ENCODE data around the gene KRTAP10-9. TPM values are rescaled to one million over a fixed set of nuclear protein-coding genes. Genes with fewer than 3 reads are reported as not detected.
"Not testable (repeated sequence)": the region's sequence is repeated elsewhere in the genome, so short reads cannot be mapped to it uniquely, and the experiment has no call there.

Gene KRTAP10-9, protein sequence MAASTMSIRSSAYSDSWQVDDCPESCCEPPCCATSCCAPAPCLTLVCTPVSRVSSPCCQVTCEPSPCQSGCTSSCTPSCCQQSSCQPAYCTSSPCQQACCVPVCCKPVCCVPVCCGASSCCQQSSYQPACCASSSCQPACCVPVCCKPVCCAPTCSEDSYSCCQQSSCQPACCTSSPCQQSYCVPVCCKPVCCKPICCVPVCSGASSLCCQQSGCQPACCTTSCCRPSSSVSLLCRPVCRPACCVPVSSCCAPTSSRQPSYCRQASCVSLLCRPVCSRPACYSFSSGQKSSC
- not detected for total RNA-seq

DNA sequence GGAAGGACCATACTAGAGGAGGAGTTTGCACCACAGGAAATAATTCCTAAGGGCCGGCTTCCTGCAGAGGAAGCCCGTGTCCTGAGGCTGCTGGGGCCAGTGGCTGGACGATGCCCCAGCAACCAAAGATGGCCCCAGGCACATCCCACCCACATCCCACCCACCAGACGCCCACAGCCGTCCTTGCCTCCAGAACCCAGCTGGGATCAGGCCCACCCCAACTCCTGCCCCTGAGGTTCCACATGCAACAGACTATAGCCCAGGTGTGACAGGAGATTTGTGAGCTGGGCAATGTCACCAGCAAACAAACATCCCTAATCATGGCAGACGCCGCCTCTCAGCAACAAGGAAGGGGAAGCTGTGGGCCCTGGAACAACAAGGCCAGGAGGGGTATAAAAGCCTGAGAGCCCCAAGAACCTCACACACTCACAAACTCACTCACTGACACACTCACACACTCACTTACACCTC, at the start of gene KRTAP10-9:
TSS of gene KRTAP10-9 (plus strand) at position 421 of the 471 bp plus-strand sequence. CDS start 79 bp downstream, outside the sequence.
- no peak within 1 kb of the TSS for H3K27ac Mint-ChIP-seq
- no peak within 1 kb of the TSS for H3K4me3 Mint-ChIP-seq
- peaks cover 35% of the 10 kb centered on the region for H3K9me3 Mint-ChIP-seq
- peaks cover 20% of the 10 kb centered on the region for H3K4me1 Mint-ChIP-seq
- H3K27me3 Mint-ChIP-seq = no peaks in the 10 kb centered on the region
- no peak for ATAC-seq (replicated peaks)
- no peaks in the 10 kb centered on the region for H3K36me3 Mint-ChIP-seq (ENCODE audit: low read depth)

DNA sequence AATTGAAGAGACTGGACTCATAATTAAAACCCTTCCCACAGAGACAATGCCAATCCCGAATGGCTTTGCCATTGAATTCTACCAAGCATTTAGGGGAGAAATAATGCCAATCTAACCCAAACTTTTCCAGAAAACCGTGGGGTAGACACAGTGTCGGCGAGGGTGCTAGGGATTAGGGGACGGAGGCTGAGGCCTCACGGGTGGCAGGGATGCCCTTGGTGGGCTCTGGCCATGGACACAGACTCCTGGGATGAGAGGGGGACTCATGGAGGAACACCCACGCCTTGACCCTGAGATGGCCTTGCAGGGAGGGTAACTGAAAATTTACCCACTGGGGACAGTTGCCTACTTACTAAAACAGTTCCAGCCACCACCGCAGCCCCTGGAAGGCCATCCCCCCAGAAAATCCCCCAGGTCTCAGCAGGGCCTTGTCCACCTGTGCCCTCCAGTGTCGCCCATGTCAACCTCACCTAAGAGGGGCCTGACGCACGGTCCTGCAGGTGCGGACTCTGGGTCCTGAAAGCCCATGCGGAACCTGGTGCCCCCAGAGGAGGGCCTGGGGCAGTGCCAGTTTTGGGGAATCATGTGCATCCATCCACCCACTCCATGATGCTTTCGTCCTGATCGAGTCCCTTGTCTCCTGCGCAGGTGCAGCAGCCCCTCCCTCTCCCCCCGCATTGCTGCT, 48.4 kb upstream of the KRTAP10-9 start:
- Mint-ChIP-seq H3K4me3 (no peak overlapping the region), H3K27me3 (no peaks in the 10 kb centered on the region), H3K4me1 (no peaks in the 10 kb centered on the region), H3K9me3 (peaks cover 17% of the 10 kb centered on the region), H3K36me3 (ENCODE audit: low read depth) (no peaks in the 10 kb centered on the region), H3K27ac (no peak overlapping the region)
- no peak for ATAC-seq (replicated peaks)

DNA sequence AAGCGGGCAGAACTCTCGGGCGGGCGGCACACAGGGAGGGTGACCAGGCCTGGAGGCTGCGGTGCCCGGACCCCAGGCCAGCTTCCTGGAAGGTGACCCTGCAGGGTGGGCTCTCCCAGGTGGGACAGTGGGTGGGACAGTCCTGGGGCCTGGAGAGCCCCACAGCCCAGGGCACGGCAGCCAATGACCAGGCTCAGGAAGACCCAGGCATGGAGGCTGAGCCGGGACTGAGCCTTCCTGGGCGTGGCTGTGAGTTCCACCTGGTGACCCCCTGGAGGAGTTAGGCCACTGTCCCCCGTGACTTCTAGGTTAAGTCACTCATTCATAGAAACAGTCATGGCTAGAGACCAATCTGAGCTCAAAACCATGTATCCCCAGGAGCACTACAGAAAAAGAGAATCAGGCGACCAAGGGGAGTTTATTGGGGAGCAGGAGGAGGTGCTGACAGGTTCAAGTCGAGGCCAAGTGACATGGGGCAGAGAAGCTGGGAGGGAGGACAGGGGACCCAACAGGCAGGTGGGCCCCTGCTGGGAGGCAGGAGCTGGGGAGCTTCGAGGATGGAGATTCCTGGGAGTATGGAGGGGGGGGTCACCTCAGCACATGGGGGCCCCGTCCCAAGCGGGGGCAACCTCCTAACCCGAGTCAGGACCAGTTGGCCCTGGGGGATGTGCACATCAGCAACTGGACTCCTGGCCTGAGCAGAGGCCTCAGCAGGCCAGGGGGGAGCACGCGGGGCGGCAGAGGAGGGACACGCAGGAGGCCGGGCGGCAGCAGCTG, 47.6 kb upstream of the KRTAP10-9 start:
- Mint-ChIP-seq H3K27ac (no peak overlapping the region), H3K36me3 (ENCODE audit: low read depth) (no peaks in the 10 kb centered on the region), H3K4me3 (no peak overlapping the region), H3K27me3 (no peaks in the 10 kb centered on the region), H3K4me1 (no peaks in the 10 kb centered on the region), H3K9me3 (peaks cover 17% of the 10 kb centered on the region)
- ATAC-seq (replicated peaks) = no peak

DNA sequence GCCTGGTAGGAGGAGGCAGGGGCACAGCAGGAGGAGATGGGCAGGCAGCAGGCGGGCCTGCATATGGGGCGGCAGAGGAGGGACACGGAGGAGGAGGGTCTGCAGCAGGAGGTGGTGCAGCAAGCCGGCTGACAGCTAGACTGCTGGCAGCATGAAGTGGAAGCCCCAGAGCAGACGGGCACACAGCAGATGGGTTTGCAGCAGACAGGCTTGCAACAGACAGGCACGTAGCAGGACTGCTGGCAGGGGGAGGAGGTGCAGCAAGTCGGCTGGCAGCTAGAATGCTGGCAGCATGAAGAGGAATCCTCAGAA, 47.1 kb upstream of the KRTAP10-9 start:
- Mint-ChIP-seq H3K27me3 (no peaks in the 10 kb centered on the region), H3K36me3 (ENCODE audit: low read depth) (no peaks in the 10 kb centered on the region), H3K9me3 (peaks cover 17% of the 10 kb centered on the region), H3K4me1 (no peaks in the 10 kb centered on the region), H3K4me3 (no peak overlapping the region), H3K27ac (no peak overlapping the region)
- ATAC-seq (replicated peaks) = no peak

DNA sequence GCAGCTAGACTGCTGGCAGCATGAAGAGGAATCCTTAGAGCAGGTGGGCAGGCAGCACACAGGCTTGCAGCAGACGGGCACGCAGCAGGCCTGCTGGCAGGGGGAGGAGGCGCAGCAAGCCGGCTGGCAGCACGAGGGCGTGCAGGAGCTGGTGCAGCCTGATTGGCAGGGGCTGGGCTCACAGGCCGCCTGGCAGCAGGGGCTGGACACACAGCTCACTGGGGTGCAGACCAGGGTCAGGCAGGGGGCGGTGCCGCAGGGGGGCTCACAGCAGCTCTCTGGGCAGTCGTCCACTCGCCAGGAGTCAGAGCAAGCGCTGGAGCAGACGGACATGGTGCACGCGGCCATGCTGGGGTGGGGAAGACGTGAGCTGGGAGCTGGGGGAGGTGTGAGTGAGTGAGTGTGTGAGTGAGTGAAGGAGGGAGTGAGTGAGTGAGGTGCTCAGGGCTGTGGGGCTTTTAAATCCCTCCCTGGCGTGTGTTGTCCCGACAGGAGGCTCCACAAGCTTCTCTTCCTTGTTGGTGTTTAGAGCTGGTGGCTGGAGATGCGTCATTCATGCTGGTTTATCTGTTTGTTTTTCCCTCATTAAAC, 46.6 kb upstream of the KRTAP10-9 start, which contains the start of gene KRTAP10-5:
TSS of gene KRTAP10-5 (minus strand) at position 374 of the 591 bp plus-strand sequence. CDS start at position 348, 26 bp downstream.
- peaks cover 17% of the 10 kb centered on the region for H3K9me3 Mint-ChIP-seq
- H3K36me3 Mint-ChIP-seq (ENCODE audit: low read depth); H3K4me1 Mint-ChIP-seq; ATAC-seq (replicated peaks); H3K27ac Mint-ChIP-seq; H3K4me3 Mint-ChIP-seq; H3K27me3 Mint-ChIP-seq: not testable (repeated sequence)

DNA sequence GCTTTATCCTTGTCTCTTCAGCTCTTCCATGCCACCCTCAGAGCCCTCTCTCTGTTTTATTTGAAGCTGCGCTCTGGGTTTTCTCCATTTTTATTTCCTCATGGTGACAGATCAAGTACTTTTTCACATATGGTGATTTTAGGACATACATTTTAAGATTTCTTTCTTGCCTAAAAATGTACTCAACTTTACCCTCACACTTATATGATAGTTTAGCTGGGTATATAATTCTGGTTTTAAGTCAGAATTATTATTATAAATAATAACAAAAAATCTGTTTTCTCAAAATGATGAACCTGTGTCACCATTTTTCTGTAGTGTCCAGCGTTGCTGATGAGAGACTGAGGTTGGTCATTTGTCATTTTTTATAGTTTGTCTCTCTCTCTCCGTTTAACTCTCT, 45.7 kb upstream of the KRTAP10-9 start:
- Mint-ChIP-seq H3K36me3 (ENCODE audit: low read depth) (no peaks in the 10 kb centered on the region), H3K9me3 (peaks cover 17% of the 10 kb centered on the region), H3K4me1 (no peaks in the 10 kb centered on the region), H3K27me3 (peaks cover 5% of the 10 kb centered on the region), H3K27ac (no peak overlapping the region), H3K4me3 (no peak overlapping the region)
- ATAC-seq (replicated peaks) = no peak

DNA sequence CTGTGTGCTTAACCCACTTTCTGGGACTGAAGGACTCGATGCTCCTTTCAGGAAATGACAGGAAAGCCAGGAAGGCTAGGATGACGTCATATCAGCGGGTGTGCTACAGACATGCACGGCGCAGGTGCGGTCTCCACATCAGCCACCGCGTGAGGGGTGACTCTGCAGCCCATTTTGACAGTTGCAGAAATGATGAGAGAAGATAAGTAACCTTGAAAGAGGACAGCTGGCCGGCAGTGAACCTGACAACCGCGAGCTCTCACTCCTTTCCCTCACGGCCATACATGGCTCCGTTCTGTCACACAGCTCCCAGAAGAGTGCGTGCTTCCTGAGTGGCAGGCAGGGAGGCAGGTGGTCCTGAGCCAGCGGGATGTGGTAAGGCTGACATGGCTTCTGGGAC, 44.8 kb upstream of the KRTAP10-9 start:
- no peaks in the 10 kb centered on the region for H3K36me3 Mint-ChIP-seq (ENCODE audit: low read depth)
- H3K4me1 Mint-ChIP-seq = no peaks in the 10 kb centered on the region
- ATAC-seq (replicated peaks) = no peak
- H3K27ac Mint-ChIP-seq = no peak overlapping the region
- peaks cover 12% of the 10 kb centered on the region for H3K27me3 Mint-ChIP-seq
- H3K4me3 Mint-ChIP-seq = no peak overlapping the region
- peaks cover 14% of the 10 kb centered on the region for H3K9me3 Mint-ChIP-seq

DNA sequence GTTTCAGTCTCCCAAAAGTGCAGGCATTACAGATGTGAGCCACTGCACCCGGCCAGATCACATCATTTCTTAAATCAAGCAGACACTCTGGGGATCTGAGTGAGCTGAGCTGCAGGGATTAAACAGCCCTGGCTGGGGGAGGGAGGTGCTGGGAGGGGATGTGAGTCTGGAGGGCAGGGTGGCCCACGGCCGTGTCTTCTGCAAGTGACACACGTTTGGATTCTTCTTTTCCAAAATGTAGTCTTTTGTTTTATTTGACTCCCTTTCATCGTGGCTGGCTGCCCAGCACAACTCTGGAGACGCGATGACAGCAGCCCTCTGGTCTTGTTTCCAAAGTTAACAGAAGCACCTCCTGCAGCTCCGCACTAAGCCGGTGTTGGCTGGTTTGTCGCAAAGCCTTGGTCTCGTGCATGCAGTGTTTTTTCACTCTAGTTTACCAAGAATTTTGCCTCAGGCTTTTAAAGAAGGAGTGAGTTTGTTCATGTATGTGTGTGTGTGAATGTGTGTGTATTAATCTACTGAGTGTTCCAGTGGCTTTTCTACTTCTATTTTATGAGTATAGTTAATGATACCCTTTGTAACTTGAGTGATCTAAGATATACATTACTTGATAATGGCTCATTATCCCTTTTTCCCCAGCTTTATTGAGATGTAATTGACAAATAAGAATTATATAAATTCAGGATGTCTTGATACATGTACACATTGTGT, 43.6 kb upstream of the KRTAP10-9 start:
- Mint-ChIP-seq H3K36me3 (ENCODE audit: low read depth) (no peaks in the 10 kb centered on the region), H3K4me3 (no peak overlapping the region), H3K27ac (no peak overlapping the region), H3K27me3 (peaks cover 16% of the 10 kb centered on the region), H3K4me1 (no peaks in the 10 kb centered on the region), H3K9me3 (peaks cover 10% of the 10 kb centered on the region)
- peak; percentile 4 for ATAC-seq (replicated peaks)

DNA sequence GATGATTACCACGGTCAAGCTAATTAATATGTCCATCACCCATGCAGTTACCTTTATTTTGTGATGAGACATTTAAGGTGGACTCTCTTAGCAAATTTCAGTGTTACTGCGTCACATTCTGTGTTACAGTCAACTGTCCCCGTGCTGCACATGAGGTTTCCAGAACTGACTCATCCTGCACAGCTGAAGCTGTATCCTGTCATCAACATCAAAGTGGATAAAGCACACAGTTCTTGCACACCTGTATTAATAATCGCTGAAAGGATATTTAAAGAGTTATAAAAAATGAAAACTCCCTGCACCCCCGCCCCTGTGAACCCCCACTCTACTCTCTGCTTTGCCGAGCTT, 43.1 kb upstream of the KRTAP10-9 start:
- H3K4me3 Mint-ChIP-seq = no peak overlapping the region
- peaks cover 16% of the 10 kb centered on the region for H3K27me3 Mint-ChIP-seq
- peaks cover 10% of the 10 kb centered on the region for H3K9me3 Mint-ChIP-seq
- H3K4me1 Mint-ChIP-seq = no peaks in the 10 kb centered on the region
- H3K27ac Mint-ChIP-seq = no peak overlapping the region
- no peaks in the 10 kb centered on the region for H3K36me3 Mint-ChIP-seq (ENCODE audit: low read depth)
- ATAC-seq (replicated peaks) = peak; percentile 100

DNA sequence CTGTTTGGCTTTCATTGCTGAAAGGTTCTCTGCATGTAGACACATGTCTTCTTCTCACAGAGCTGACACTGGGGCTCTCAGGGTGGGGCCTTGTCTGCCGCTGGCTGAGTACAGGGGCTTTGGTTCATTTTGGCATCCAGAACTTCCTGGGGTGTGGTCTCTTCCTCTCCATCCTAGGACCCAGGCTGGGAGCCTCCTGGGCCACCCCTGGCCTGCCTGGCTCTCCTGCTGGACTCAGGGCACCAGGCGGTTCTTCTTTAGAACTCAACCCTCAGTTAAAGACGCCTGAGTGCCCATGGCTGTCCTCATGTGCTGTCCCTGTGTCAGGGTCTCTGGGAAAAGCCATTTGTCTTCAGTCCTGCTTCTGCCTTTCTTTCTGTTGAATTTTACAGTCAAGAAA, 41.0 kb upstream of the KRTAP10-9 start:
- no peaks in the 10 kb centered on the region for H3K36me3 Mint-ChIP-seq (ENCODE audit: low read depth)
- peaks cover 19% of the 10 kb centered on the region for H3K27me3 Mint-ChIP-seq
- no peak overlapping the region for H3K4me3 Mint-ChIP-seq
- no peak for ATAC-seq (replicated peaks)
- peaks cover 9% of the 10 kb centered on the region for H3K9me3 Mint-ChIP-seq
- H3K4me1 Mint-ChIP-seq = no peaks in the 10 kb centered on the region
- H3K27ac Mint-ChIP-seq = no peak overlapping the region

DNA sequence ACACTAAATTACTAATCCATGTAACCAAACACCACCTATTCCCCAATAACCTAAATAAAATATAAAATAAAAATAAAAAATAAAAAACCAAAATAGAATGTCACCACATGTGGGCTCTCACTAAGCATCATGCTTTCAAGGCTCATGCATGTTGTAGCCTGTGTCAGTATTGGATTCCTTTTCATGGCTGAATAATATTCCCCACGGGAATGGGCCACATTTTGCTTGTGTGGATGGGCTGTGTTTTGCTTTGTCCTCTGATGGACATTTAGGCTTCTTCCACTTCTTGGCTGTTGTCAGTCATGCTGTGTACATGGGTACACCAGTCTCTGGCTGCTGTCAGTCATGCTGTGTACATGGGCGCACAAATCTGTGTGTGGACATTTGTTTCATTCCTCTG, 37.8 kb upstream of the KRTAP10-9 start:
- no peaks in the 10 kb centered on the region for H3K4me1 Mint-ChIP-seq
- no peak overlapping the region for H3K27ac Mint-ChIP-seq
- peaks cover 19% of the 10 kb centered on the region for H3K27me3 Mint-ChIP-seq
- no peaks in the 10 kb centered on the region for H3K36me3 Mint-ChIP-seq (ENCODE audit: low read depth)
- ATAC-seq (replicated peaks) = no peak
- no peak overlapping the region for H3K4me3 Mint-ChIP-seq
- no peaks in the 10 kb centered on the region for H3K9me3 Mint-ChIP-seq

DNA sequence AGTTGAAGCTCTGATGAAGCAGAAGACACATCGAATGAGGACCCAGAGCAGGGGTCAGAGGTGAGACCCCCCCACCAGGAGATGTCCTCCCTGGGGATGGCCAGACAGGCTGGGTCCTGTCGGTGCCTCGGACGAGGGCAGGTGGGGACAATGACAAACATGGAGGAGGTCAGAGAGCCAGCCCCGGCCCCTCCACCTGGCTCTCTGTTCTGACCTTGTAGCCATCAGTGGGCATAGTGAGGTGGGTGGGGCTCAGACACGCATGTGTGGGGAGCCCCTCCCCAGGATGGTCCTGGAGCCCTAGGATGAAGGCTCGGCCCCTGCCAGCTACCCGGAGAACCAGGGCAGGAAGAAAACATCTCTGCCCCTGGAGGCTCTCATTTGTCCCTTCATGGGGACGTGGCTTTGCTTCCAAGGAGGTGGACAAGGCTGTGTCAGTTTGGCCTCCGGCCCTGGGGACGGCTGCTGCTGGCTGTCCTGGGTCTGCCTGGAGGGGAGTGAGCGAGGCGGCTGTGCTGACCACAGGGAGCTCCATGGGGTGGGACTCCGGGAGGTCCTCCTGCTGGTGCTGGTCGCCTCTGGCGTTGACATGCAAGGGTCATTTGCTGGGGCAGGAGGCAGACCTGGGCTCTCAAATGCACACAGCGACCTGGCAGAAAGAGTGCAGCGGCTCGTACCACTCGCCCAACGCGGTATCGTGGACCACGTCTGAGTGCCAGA, 37.1 kb upstream of the KRTAP10-9 start:
- Mint-ChIP-seq H3K27ac (no peak overlapping the region), H3K4me1 (no peaks in the 10 kb centered on the region), H3K9me3 (no peaks in the 10 kb centered on the region), H3K4me3 (no peak overlapping the region), H3K36me3 (ENCODE audit: low read depth) (no peaks in the 10 kb centered on the region), H3K27me3 (peaks cover 19% of the 10 kb centered on the region)
- ATAC-seq (replicated peaks) = no peak

DNA sequence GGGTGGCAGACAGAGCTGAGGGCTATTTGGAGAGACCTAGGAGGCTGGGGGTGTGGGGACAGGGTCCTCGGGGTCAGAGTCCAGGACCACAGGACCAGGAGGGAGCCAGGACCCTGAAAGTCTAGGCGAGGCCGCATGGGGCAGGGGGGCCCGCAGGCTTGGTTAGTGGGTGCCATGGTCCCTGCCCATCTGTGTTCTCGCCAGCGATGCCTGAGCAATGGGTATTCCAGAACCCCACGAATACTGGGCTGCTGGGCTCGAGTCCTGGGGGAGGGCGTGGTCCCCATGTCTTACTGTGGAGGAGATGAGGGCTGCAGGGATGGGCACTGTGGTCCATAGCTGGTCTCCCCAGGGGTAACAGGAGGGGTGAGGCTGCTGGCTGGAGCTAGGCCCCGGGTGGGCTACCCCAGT, 36.6 kb upstream of the KRTAP10-9 start:
- H3K36me3 Mint-ChIP-seq (ENCODE audit: low read depth) = no peaks in the 10 kb centered on the region
- ATAC-seq (replicated peaks) = no peak
- H3K4me1 Mint-ChIP-seq = no peaks in the 10 kb centered on the region
- H3K4me3 Mint-ChIP-seq = no peak overlapping the region
- H3K27me3 Mint-ChIP-seq = peaks cover 17% of the 10 kb centered on the region
- no peaks in the 10 kb centered on the region for H3K9me3 Mint-ChIP-seq
- no peak overlapping the region for H3K27ac Mint-ChIP-seq
